Activated CD8-positive, alpha-beta T cell treated with anti-CD3 and anti-CD28 coated beads for 36 hours (primary cell): ENCODE results near the gene FBXW7. TPM values are rescaled to one million over a fixed set of nuclear protein-coding genes. Genes with fewer than 3 reads are reported as not detected.

Source experiments
- ATAC-seq: fragments of 200-7000 bp; cut with Tn5 transposase; one replicate; pipeline ENCODE4 v1.10.0; 2021; ENCODE audit warnings: mild to moderate bottlenecking, moderate library complexity
- CTCF ChIA-PET: fragments of 350-600 bp; sonication (Branson Sonifier 250); formaldehyde crosslinking; loops from one replicate; lab custom pipeline; 2021; ENCODE audit warnings: antibody characterized with exemption; lab: Charles Lee
- POLR2A ChIA-PET: fragments of 350-600 bp; sonication (Branson Sonifier 250); formaldehyde crosslinking; loops from one replicate; lab custom pipeline; 2021; ENCODE audit warnings: antibody characterized with exemption; lab: Charles Lee
- DNase-seq: peaks from one replicate; pipeline ENCODE4 v3.0.0-alpha.2; 2020
- H3K27ac Mint-ChIP-seq: one replicate; pipeline ENCODE4 v1.8.0; 2021; ENCODE audit warnings: mild to moderate bottlenecking, mixed read lengths
- H3K27me3 Mint-ChIP-seq: one replicate; pipeline ENCODE4 v1.8.0; 2021; ENCODE audit warnings: mixed read lengths
- H3K36me3 Mint-ChIP-seq: one replicate; pipeline ENCODE4 v1.8.0; 2021; ENCODE audit warnings: low read depth, mixed read lengths
- H3K4me1 Mint-ChIP-seq: one replicate; pipeline ENCODE4 v1.8.0; 2021; ENCODE audit warnings: low read depth, mixed read lengths
- H3K4me3 Mint-ChIP-seq: one replicate; pipeline ENCODE4 v1.8.0; 2021; ENCODE audit warnings: mild to moderate bottlenecking, moderate library complexity, mixed read lengths
- H3K9me3 Mint-ChIP-seq: one replicate; pipeline ENCODE4 v1.8.0; 2021; ENCODE audit warnings: mixed read lengths
- CTCF ChIP-seq: fragments of 200-600 bp; IDR thresholded peaks from one replicate; pipeline ENCODE4 v1.8.0; 2022; ENCODE audit warnings: antibody characterized with exemption, mild to moderate bottlenecking
- intact Hi-C: fragments of 100-400 bp; cut with micrococcal nuclease; formaldehyde crosslinking; loops from one replicate; pipeline ENCODE4 v1.10.0; 2022
- total RNA-seq, 2 experiments: library from RNA; stranded (reverse); gene quantifications; one replicate each; pipeline ENCODE4 v1.2.3, GENCODE V29; 2021

Gene FBXW7
- total RNA-seq, 2 experiments from 2014 or later: 32.6 to 35.1 TPM

GRCh38 chr4:152364383-152364782, 171.5 kb downstream of the FBXW7 start:
- ATAC-seq (no peak), DNase-seq (no peak)
- Mint-ChIP-seq H3K27ac (no peak overlapping the region), H3K36me3 (peaks cover 20% of the 10 kb centered on the region), H3K9me3 (peaks cover 3% of the 10 kb centered on the region), H3K27me3 (no peaks in the 10 kb centered on the region), H3K4me3 (no peak overlapping the region), H3K4me1 (peaks cover 12% of the 10 kb centered on the region)
- CTCF ChIA-PET: interaction anchor here (1.0 kb wide), 1 partner anchor 11 kb away, joined by 3 read pairs; no protein-coding TSS in a partner anchor
- intact Hi-C loops: no loop called here
- no peak for TF ChIP-seq CTCF
- POLR2A ChIA-PET: no interaction called here

GRCh38 chr4:152363904-152364303, 172.0 kb downstream of the FBXW7 start:
- CTCF ChIA-PET: interaction anchor here (1.0 kb wide), 1 partner anchor 11 kb away, joined by 3 read pairs; no protein-coding TSS in a partner anchor
- DNase-seq (no peak), ATAC-seq (no peak)
- Mint-ChIP-seq H3K4me3 (no peak overlapping the region), H3K27me3 (no peaks in the 10 kb centered on the region), H3K9me3 (peaks cover 3% of the 10 kb centered on the region), H3K27ac (no peak overlapping the region), H3K36me3 (peaks cover 21% of the 10 kb centered on the region), H3K4me1 (peaks cover 10% of the 10 kb centered on the region)
- POLR2A ChIA-PET: no interaction called here
- no peak for TF ChIP-seq CTCF
- intact Hi-C loops: no loop called here

- intact Hi-C loops: no loop called here
- CTCF ChIA-PET: no interaction called here
These were observed 172.8 kb downstream of the FBXW7 start for GRCh38 chr4:152363086-152363485.

GRCh38 chr4:152360045-152360410, 175.9 kb downstream of the FBXW7 start:
- ChIA-PET CTCF (interaction anchor here (0.7 kb wide), 1 partner anchor 10 kb away, joined by 3 read pairs; no protein-coding TSS in a partner anchor), POLR2A (no interaction called here)
- DNase-seq (no peak), ATAC-seq (no peak)
- H3K4me3 Mint-ChIP-seq: no peak overlapping the region
- no peak overlapping the region for H3K27ac Mint-ChIP-seq
- intact Hi-C loops: no loop called here
- TF ChIP-seq CTCF: no peak
- H3K36me3 Mint-ChIP-seq: peaks cover 10% of the 10 kb centered on the region
- no peaks in the 10 kb centered on the region for H3K27me3 Mint-ChIP-seq
- no peaks in the 10 kb centered on the region for H3K9me3 Mint-ChIP-seq
- peaks cover 15% of the 10 kb centered on the region for H3K4me1 Mint-ChIP-seq

More at GRCh38 chr4:152363086-152363485, 172.8 kb downstream of the FBXW7 start:
- POLR2A ChIA-PET: no interaction called here
- Mint-ChIP-seq H3K4me3 (no peak overlapping the region), H3K27me3 (no peaks in the 10 kb centered on the region), H3K9me3 (peaks cover 3% of the 10 kb centered on the region), H3K36me3 (peaks cover 21% of the 10 kb centered on the region), H3K4me1 (peaks cover 12% of the 10 kb centered on the region), H3K27ac (no peak overlapping the region)
- no peak for TF ChIP-seq CTCF
- ATAC-seq (no peak), DNase-seq (no peak)

GRCh38 chr4:152359208-152360044, 176.5 kb downstream of the FBXW7 start:
- Mint-ChIP-seq H3K36me3 (peaks cover 7% of the 10 kb centered on the region), H3K27ac (no peak overlapping the region), H3K4me1 (peaks cover 13% of the 10 kb centered on the region), H3K4me3 (no peak overlapping the region), H3K27me3 (no peaks in the 10 kb centered on the region), H3K9me3 (no peaks in the 10 kb centered on the region)
- no peak for DNase-seq
- intact Hi-C loops: no loop called here
- ChIA-PET CTCF (interaction anchor here (0.7 to 1.1 kb wide), 3 partner anchors 9 to 50 kb away, joined by 3 to 5 read pairs (median 3); no protein-coding TSS in a partner anchor), POLR2A (no interaction called here)
- no peak for TF ChIP-seq CTCF
- no peak for ATAC-seq
